EL (cell line): ENCODE results near the gene ADCY2.

ENCODE experiments used
- DNase-seq: peaks from one replicate; pipeline ENCODE4 v3.0.0-alpha.2; 2016

ADCY2 gene

GRCh38 chr5:7849681-7850394 is 453.9 kb downstream of the ADCY2 start:
- DNase-seq: peak; percentile 20

- peak; percentile 34 for DNase-seq
These were observed 454.7 kb downstream of the ADCY2 start, which contains the start of gene CFAP90 for GRCh38 chr5:7850395-7851239. Gene CFAP90 (minus strand): TSS chr5:7851133. CDS start chr5:7851021, 112 bp downstream.

GRCh38 chr5:7851240-7851592 is 455.3 kb downstream of the ADCY2 start:
- no peak for DNase-seq

GRCh38 chr5:7851617-7852289 is 455.8 kb downstream of the ADCY2 start:
- DNase-seq: no peak

GRCh38 chr5:7852542-7852941 is 456.6 kb downstream of the ADCY2 start:
- no peak for DNase-seq

- DNase-seq: no peak
These were observed 457.1 kb downstream of the ADCY2 start for GRCh38 chr5:7852988-7853387.

- no peak for DNase-seq
These were observed 459.7 kb downstream of the ADCY2 start for GRCh38 chr5:7855611-7856010.

GRCh38 chr5:7856855-7857254 is 460.9 kb downstream of the ADCY2 start:
- DNase-seq: peak; percentile 38

GRCh38 chr5:7857361-7857760 is 461.4 kb downstream of the ADCY2 start:
- no peak for DNase-seq

- no peak for DNase-seq
These were observed 462.1 kb downstream of the ADCY2 start for GRCh38 chr5:7857926-7858632.

GRCh38 chr5:7866196-7866595 is 470.3 kb downstream of the ADCY2 start:
- DNase-seq: no peak

GRCh38 chr5:7867260-7867659 is 471.3 kb downstream of the ADCY2 start:
- no peak for DNase-seq

GRCh38 chr5:7868427-7868772 is 472.5 kb downstream of the ADCY2 start:
- no peak for DNase-seq

- DNase-seq: peak; percentile 94
These were observed 473.0 kb downstream of the ADCY2 start, which contains the start of the genes FASTKD3 and MTRR for GRCh38 chr5:7868773-7869473. Gene FASTKD3 (minus strand): TSS chr5:7869031. CDS start chr5:7868083, 948 bp downstream. Gene MTRR (plus strand): TSS chr5:7869148. CDS start chr5:7870795, 1,647 bp downstream.

- DNase-seq: peak; percentile 29
These were observed 473.7 kb downstream of the ADCY2 start for GRCh38 chr5:7869474-7870136.

GRCh38 chr5:7871653-7872052 is 475.7 kb downstream of the ADCY2 start:
- DNase-seq: no peak

GRCh38 chr5:7872517-7873130 is 476.7 kb downstream of the ADCY2 start:
- DNase-seq: no peak

GRCh38 chr5:7873216-7873615 is 477.3 kb downstream of the ADCY2 start:
- no peak for DNase-seq

- no peak for DNase-seq
These were observed 478.7 kb downstream of the ADCY2 start for GRCh38 chr5:7874639-7875038.

GRCh38 chr5:7875151-7875550 is 479.2 kb downstream of the ADCY2 start:
- no peak for DNase-seq

GRCh38 chr5:7876867-7877266 is 480.9 kb downstream of the ADCY2 start:
- DNase-seq: peak; percentile 64
